Coronary artery (tissue), 2 donors: Measurements from ENCODE around the gene TMED7.

Experiments used
- DNase-seq: peaks from one replicate; pipeline ENCODE4 v3.0.0-alpha.2; 2017; ENCODE audit warnings: low spot score
- H3K27ac ChIP-seq, 2 donors: fragments of 200-600 bp; sonication (generic); one replicate each; pipeline ENCODE4 v1.5.1; 2016 to 2019
- H3K4me3 ChIP-seq: fragments of 200-600 bp; sonication (generic); 2 replicates; pipeline ENCODE4 v1.5.1; 2016; ENCODE audit warnings: mild to moderate bottlenecking, moderate library complexity
- TF ChIP-seq, protein P1 (sequence below): fragments of 200-600 bp; sonication (generic); IDR thresholded peaks from one replicate; pipeline ENCODE4 v1.5.1; 2019; ENCODE audit warnings: antibody characterized with exemption

The TMED7 gene

DNA sequence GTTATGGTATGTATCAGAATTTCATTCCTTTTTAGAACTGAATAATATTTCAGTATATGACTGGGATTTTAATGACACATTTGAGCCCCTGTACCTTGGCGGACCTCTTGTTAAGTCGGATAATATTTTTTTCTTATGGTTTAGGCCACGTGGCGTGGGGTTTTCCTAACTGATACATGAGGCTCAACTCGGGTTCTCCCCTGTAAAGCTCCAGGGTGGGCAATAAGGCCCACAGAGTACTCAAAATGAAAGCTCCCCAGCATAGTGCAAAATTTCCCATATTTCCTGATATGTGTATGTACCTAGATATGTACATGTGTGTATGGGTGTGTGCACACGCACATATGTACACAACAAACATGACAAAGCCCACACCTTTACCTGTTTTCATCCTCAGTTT is 48.1 kb downstream of the TMED7 start:
- TF ChIP-seq, protein P1, sequence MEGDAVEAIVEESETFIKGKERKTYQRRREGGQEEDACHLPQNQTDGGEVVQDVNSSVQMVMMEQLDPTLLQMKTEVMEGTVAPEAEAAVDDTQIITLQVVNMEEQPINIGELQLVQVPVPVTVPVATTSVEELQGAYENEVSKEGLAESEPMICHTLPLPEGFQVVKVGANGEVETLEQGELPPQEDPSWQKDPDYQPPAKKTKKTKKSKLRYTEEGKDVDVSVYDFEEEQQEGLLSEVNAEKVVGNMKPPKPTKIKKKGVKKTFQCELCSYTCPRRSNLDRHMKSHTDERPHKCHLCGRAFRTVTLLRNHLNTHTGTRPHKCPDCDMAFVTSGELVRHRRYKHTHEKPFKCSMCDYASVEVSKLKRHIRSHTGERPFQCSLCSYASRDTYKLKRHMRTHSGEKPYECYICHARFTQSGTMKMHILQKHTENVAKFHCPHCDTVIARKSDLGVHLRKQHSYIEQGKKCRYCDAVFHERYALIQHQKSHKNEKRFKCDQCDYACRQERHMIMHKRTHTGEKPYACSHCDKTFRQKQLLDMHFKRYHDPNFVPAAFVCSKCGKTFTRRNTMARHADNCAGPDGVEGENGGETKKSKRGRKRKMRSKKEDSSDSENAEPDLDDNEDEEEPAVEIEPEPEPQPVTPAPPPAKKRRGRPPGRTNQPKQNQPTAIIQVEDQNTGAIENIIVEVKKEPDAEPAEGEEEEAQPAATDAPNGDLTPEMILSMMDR: no peak
- H3K27ac ChIP-seq: no peak overlapping the region
- DNase-seq: no peak
- H3K4me3 ChIP-seq: no peak overlapping the region

DNA sequence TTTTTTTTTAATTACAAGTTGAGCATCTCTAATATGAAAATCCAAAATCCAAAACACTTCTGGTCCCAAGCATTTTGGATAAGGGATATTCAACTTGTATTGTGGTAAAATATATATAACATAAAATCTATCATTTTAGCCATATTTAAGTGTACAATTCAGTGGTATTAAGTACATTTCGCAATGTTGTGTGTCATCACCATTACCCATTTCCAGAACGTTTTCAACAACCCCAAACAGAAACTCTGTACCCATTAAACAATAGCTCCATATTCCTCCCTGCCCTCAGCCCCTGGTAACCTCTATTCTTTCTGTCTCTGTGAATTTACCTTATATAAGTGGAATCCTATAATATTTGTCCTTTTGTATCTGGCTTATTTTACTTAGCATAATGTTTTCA is 48.5 kb downstream of the TMED7 start:
- no peak overlapping the region for H3K27ac ChIP-seq
- DNase-seq: no peak
- no peak overlapping the region for H3K4me3 ChIP-seq
- TF ChIP-seq, protein P1: no peak

DNA sequence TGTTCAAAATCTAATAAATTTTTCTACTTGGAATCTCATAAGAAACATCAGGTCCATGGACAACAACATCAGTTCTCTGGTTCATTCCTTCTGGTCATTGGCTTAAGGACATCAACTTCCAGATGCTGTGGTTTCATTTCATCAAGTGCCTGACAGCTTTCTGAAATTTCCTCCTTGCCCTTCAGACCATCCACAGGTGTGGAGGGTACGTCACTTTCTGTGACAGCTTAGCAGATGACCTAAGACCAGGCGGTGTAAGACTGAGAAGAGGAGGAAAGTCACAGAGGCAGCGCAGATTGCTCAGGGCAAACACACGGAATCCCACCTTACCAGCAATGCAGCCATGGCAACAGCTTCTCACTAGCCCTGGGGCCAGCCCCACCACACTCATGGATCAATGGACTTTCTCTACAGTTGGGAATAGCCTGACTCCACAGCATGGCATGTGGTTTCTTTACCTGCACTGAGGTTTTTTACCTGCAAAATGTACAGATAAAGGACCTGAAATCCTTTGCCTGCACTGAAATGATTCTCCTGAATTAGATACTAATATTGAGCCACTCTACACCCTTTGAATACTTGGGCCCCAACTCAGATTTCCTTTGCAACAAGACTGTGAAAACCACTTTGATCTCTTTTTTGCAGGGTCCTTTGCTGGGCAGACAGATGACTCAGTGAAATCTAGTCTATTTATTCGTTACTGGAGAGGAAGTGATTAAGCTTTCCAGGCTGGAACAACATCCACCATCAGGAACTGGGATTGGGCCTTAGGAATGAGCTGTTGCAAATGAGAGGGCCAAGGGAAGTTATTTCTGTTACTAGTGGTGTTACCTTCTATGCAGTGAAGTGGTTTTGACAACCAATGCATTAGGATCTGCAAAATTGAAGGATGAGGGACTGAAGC is 50.4 kb downstream of the TMED7 start:
- TF ChIP-seq, protein P1: no peak
- DNase-seq: no peak
- no peak overlapping the region for H3K4me3 ChIP-seq

DNA sequence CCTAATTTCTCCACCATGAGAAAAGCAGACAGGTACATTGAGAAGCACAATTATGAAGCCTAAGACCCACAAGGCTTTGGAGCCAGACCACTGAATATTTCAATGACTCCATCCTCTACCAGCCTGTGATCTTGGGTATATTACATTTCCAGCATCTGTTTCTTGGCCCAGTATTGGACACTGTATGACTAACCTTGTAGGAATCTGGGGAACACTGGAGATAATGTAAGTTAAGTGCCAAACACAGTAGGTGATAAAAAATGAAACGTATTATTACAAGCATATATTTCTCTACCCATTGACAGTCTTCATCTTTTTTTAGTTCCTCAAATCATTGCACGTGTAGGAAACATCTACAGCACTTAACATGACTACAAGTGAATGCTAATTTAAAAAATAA is 52.7 kb downstream of the TMED7 start:
- TF ChIP-seq, protein P1: no peak
- Histone ChIP-seq H3K4me3 (no peak overlapping the region), H3K27ac (no peak overlapping the region)
- no peak for DNase-seq

More for the DNA sequence above, 50.4 kb downstream of the TMED7 start:
- no peak overlapping the region for H3K27ac ChIP-seq

DNA sequence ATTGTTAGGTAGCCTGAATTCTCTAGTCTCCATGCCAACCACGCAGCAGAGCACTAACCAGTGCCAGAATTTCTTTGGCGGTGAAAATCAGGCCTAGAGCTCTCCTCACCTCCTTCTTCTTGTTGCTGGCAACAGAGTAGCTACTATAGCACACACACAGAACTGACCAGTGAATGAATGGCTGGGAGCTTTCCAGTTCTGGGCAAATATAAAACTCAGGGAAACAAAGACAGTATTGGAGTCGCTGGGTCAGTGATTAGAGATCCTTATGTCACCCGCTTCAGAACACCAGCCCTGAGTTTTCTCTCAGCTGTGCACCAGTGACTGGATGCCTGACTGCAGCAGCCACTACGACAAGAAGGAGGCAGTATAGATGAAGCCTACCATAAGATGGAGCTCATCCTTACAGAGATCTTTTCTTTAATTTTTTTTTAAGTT is 54.4 kb downstream of the TMED7 start:
- no peak overlapping the region for H3K4me3 ChIP-seq
- TF ChIP-seq, protein P1: no peak
- DNase-seq: no peak
- no peak overlapping the region for H3K27ac ChIP-seq

DNA sequence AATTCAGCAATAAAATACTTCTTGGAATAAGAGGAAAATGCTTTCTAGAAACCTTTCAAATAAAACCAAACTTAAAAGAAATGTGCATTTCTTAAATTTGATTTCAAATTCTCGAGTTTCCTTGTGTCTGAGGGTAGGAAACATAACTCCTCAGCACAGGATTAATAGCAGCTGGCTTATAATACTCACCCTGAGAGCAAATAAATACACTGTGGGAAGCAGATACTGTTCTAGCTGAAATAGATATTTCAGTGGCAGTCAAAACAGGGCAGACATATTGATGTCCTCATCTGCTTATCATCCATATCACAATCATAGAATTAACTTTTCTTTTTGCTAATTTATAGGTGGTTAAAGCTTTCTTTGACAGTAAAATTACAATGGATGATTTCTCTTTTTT is 57.2 kb downstream of the TMED7 start:
- TF ChIP-seq, protein P1: no peak
- Histone ChIP-seq H3K4me3 (no peak overlapping the region), H3K27ac (no peak overlapping the region)
- DNase-seq: no peak

DNA sequence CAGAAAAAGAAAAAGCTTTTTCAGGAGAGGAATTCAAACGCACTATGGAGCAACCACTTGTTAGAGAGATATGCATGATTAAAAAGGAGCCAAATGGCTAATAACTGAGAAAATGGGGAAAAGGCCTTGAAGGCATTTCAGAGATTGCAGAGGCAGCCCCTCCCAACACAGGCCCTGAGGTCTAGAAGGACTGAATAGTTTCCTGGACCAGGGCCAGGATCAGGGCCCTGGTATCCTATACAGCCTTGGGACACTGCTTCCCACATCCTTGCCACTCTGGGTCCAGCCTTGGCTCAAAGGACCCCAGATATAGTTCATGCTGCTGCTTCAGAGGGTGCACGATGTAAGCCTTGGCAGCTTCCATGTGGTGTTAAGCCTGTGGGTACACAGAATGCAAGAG is 60.6 kb downstream of the TMED7 start:
- Histone ChIP-seq H3K4me3 (no peak overlapping the region), H3K27ac (no peak overlapping the region)
- DNase-seq: no peak
- TF ChIP-seq, protein P1: no peak
